ENCODE results near the gene UBE2D1.

DNA sequence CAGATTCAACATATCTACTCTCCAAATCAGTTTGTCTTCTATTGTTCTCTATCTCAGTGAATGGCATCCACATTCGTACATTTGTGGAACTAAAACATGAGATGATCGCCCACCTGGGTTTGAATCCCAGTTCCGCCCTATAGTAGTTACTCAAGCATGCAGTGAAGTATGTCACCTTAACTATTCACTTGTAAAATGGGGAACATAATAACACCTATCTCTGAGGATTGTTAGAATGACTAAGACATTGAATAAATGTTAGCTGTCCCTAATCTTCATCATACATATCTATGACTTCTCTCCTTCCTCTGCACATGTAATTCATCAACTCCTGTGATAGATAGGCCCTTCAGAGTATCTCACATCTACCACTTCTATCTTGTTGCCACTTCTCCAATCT, 24.7 kb downstream of the UBE2D1 start:
- TF ChIP-seq, protein P1, sequence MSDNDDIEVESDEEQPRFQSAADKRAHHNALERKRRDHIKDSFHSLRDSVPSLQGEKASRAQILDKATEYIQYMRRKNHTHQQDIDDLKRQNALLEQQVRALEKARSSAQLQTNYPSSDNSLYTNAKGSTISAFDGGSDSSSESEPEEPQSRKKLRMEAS (IDR thresholded peaks at IDR 0.05), result no peak
- TF ChIP-seq CREB1 (IDR thresholded peaks at IDR 0.05; ENCODE audit: low read depth) (no peak), TAF1 (IDR thresholded peaks at IDR 0.05; ENCODE audit: low read depth) (no peak), EP300 (IDR thresholded peaks at IDR 0.05; ENCODE audit: borderline replicate concordance) (no peak)
- TF ChIP-seq, protein P2, sequence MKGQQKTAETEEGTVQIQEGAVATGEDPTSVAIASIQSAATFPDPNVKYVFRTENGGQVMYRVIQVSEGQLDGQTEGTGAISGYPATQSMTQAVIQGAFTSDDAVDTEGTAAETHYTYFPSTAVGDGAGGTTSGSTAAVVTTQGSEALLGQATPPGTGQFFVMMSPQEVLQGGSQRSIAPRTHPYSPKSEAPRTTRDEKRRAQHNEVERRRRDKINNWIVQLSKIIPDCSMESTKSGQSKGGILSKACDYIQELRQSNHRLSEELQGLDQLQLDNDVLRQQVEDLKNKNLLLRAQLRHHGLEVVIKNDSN (IDR thresholded peaks at IDR 0.05), result no peak
